Measurements from ENCODE around the gene ACSL6. TPM values are rescaled to one million over a fixed set of nuclear protein-coding genes. Genes with fewer than 3 reads are reported as not detected.

The ACSL6 gene
- total RNA-seq, 4 donors from 2014 or later = 0.04 to 3.2 (median 1.1) TPM

- DNase-seq = no peak
- H3K27me3 ChIP-seq = no peaks in the 10 kb centered on the region
- H3K9me3 ChIP-seq = no peaks in the 10 kb centered on the region
- WGBS, 2 donors = 80 to 93% methylated on average over 1 to 2 of the region's 4 CpGs
- no peak overlapping the region for H3K27ac ChIP-seq
- no peak for TF ChIP-seq POLR2A (IDR thresholded peaks at IDR 0.05)
- TF ChIP-seq CTCF (IDR thresholded peaks at IDR 0.05) = no peak
- no peak overlapping the region for H3K4me3 ChIP-seq
- intact Hi-C loops (cut with DNase I) = no loop called here
- no peaks in the 10 kb centered on the region for H3K36me3 ChIP-seq
- H3K4me1 ChIP-seq = no peaks in the 10 kb centered on the region
Measured at GRCh38 chr5:131993676-131994075, 17.8 kb downstream of the ACSL6 start.

- H3K4me3 ChIP-seq = no peak overlapping the region
Measured at GRCh38 chr5:131992370-131992769, 19.1 kb downstream of the ACSL6 start.

GRCh38 chr5:131991593-131992324 lies 19.7 kb downstream of the ACSL6 start:
- Histone ChIP-seq H3K9me3 (no peaks in the 10 kb centered on the region), H3K27ac (no peak overlapping the region), H3K4me1 (peaks cover 0 to 6% (median 0%) of the 10 kb centered on the region in 3 donors), H3K36me3 (no peaks in the 10 kb centered on the region), H3K4me3 (no peak overlapping the region), H3K27me3 (no peaks in the 10 kb centered on the region)
- intact Hi-C loops (cut with DNase I) = no loop called here
- WGBS, 2 donors = 61 to 62% methylated on average over 8 to 9 of the region's 10 CpGs
- DNase-seq = no peak
- TF ChIP-seq POLR2A (IDR thresholded peaks at IDR 0.05) = no peak
- no peak for TF ChIP-seq CTCF (IDR thresholded peaks at IDR 0.05)

More at GRCh38 chr5:131992370-131992769, 19.1 kb downstream of the ACSL6 start:
- 74 to 77% methylated on average over 5 of the region's 5 CpGs for WGBS, 2 donors
- H3K36me3 ChIP-seq = no peaks in the 10 kb centered on the region
- DNase-seq = no peak
- TF ChIP-seq POLR2A (IDR thresholded peaks at IDR 0.05) (no peak), CTCF (IDR thresholded peaks at IDR 0.05) (no peak)
- H3K27ac ChIP-seq = no peak overlapping the region
- no peaks in the 10 kb centered on the region for H3K9me3 ChIP-seq
- peaks cover 0 to 6% (median 0%) of the 10 kb centered on the region in 3 donors for H3K4me1 ChIP-seq
- no peaks in the 10 kb centered on the region for H3K27me3 ChIP-seq
- intact Hi-C loops (cut with DNase I) = no loop called here

GRCh38 chr5:131990716-131991115 lies 20.7 kb downstream of the ACSL6 start:
- 100% methylated on average over 6 of the region's 13 CpGs; no CpG with 5 or more reads in 1 of the 2 donors for WGBS, 2 donors
- no peaks in the 10 kb centered on the region for H3K36me3 ChIP-seq
- no peak for DNase-seq
- no peak overlapping the region for H3K27ac ChIP-seq
- H3K4me1 ChIP-seq = peaks cover 0 to 6% (median 0%) of the 10 kb centered on the region in 3 donors
- H3K9me3 ChIP-seq = no peaks in the 10 kb centered on the region
- H3K27me3 ChIP-seq = no peaks in the 10 kb centered on the region
- no peak for TF ChIP-seq POLR2A (IDR thresholded peaks at IDR 0.05)
- no peak for TF ChIP-seq CTCF (IDR thresholded peaks at IDR 0.05)
- no peak overlapping the region for H3K4me3 ChIP-seq
- intact Hi-C loops (cut with DNase I) = no loop called here

GRCh38 chr5:131988601-131989000 lies 22.9 kb downstream of the ACSL6 start:
- TF ChIP-seq CTCF (IDR thresholded peaks at IDR 0.05) (no peak), POLR2A (IDR thresholded peaks at IDR 0.05) (no peak)
- no peaks in the 10 kb centered on the region for H3K36me3 ChIP-seq

More at GRCh38 chr5:131988601-131989000, 22.9 kb downstream of the ACSL6 start:
- no peaks in the 10 kb centered on the region for H3K27me3 ChIP-seq
- no peak overlapping the region for H3K27ac ChIP-seq
- DNase-seq = no peak
- 70 to 91% methylated on average over 2 to 5 of the region's 6 CpGs for WGBS, 2 donors
- intact Hi-C loops (cut with DNase I) = no loop called here
- no peaks in the 10 kb centered on the region for H3K9me3 ChIP-seq
- no peak overlapping the region for H3K4me3 ChIP-seq
- H3K4me1 ChIP-seq = peaks cover 0 to 7% (median 0%) of the 10 kb centered on the region in 3 donors

Measured in esophagus squamous epithelium (tissue), 5 donors.